SK-N-SH (cell line): ENCODE data around the gene TPO. TPM values are rescaled to one million over a fixed set of nuclear protein-coding genes. Genes with fewer than 3 reads are reported as not detected.

Experiments
- CTCF ChIA-PET: fragments of 300-600, 350-600 bp; formaldehyde crosslinking; extraction: SDS; loops from one replicate; lab custom pipeline; 2021; lab: Yijun Ruan, JAX
- POLR2A ChIA-PET: fragments of 350-600 bp; sonication (Branson Sonifier 250); formaldehyde crosslinking; extraction: SDS; loops from one replicate; lab custom pipeline; 2020; ENCODE audit warnings: antibody characterized with exemption, inconsistent platforms; lab: Yijun Ruan, JAX
- DNase-seq: peaks from one replicate; pipeline ENCODE4 v3.0.0; 2012
- H2AFZ ChIP-seq: fragments of 200-600 bp; sonication (generic); 2 replicates; pipeline ENCODE4 v1.8.1; 2016; ENCODE audit warnings: antibody characterized with exemption, mild to moderate bottlenecking, low read depth
- H3F3A ChIP-seq: fragments of 200-600 bp; sonication (generic); replicated peaks from 2 replicates; pipeline ENCODE3; 2016; ENCODE audit warnings: antibody characterized with exemption, mild to moderate bottlenecking; ENCODE audit not compliant: insufficient read depth
- H3K27ac ChIP-seq, 2 experiments: fragments of 200-500 bp in 1 of 2; fragments of 200-600 bp in 1 of 2; sonication (Bioruptor generic) in 1 of 2; sonication (generic), shearing (Covaris generic) in 1 of 2; 2 replicates each; pipeline versions ENCODE4 v1.5.1 to v1.6.1; 2014 to 2016; ENCODE audit warnings: low read depth in 2 of 2, inconsistent platforms in 1 of 2, low read length in 1 of 2, mild to moderate bottlenecking in 1 of 2, mixed read lengths in 1 of 2
- H3K27me3 ChIP-seq: fragments of 200-600 bp; sonication (generic), shearing (Covaris generic); 2 replicates; pipeline ENCODE4 v1.6.1; 2016; ENCODE audit warnings: mixed run types; ENCODE audit not compliant: insufficient read depth
- H3K36me3 ChIP-seq, 2 experiments: fragments of 200-500 bp in 1 of 2; fragments of 200-600 bp in 1 of 2; sonication (Bioruptor generic) in 1 of 2; sonication (generic) in 1 of 2; replicated peaks in 1 of 2; 2 replicates each; pipeline versions ENCODE3 to v1.5.1; 2014 to 2016; ENCODE audit warnings: low read length in 1 of 2, mild to moderate bottlenecking in 1 of 2; ENCODE audit not compliant: insufficient read depth in 2 of 2, control insufficient read depth in 1 of 2
- H3K4me1 ChIP-seq, 2 experiments: fragments of 200-500 bp in 1 of 2; fragments of 200-600 bp in 1 of 2; sonication (Bioruptor generic) in 1 of 2; sonication (generic), shearing (Covaris generic) in 1 of 2; 2 replicates each; pipeline versions ENCODE4 v1.5.1 to v1.6.1; 2014 to 2016; ENCODE audit warnings: low read depth in 1 of 2, low read length in 1 of 2, mixed run types in 1 of 2; ENCODE audit not compliant: insufficient read depth in 2 of 2, control insufficient read depth in 1 of 2
- H3K4me2 ChIP-seq: fragments of 200-600 bp; sonication (generic), shearing (Covaris generic); 2 replicates; pipeline ENCODE4 v1.6.1; 2017; ENCODE audit warnings: mixed run types
- H3K4me3 ChIP-seq, 2 experiments: fragments of 200-500 bp in 1 of 2; fragments of 200-600 bp in 1 of 2; sonication (Bioruptor generic) in 1 of 2; sonication (generic), shearing (Covaris generic) in 1 of 2; 2 replicates each; pipeline versions ENCODE4 v1.5.1 to v1.8.1; 2014 to 2016; ENCODE audit warnings: low read depth in 2 of 2, inconsistent platforms in 1 of 2, low read length in 1 of 2, mild to moderate bottlenecking in 1 of 2, mixed read lengths in 1 of 2, moderate library complexity in 1 of 2
- H3K79me2 ChIP-seq: fragments of 200-600 bp; sonication (generic); 2 replicates; pipeline ENCODE4 v1.8.1; 2017; ENCODE audit warnings: mild to moderate bottlenecking; ENCODE audit not compliant: insufficient read depth
- H3K9ac ChIP-seq: fragments of 200-600 bp; sonication (generic); 2 replicates; pipeline ENCODE4 v1.6.1; 2017; ENCODE audit warnings: mixed run types
- H3K9me2 ChIP-seq: fragments of 200-600 bp; sonication (generic); 2 replicates; pipeline ENCODE4 v1.6.1; 2017; ENCODE audit warnings: mixed run types
- H3K9me3 ChIP-seq: fragments of 200-600 bp; sonication (generic); 2 replicates; pipeline ENCODE4 v1.6.1; 2017; ENCODE audit warnings: mixed run types, mild to moderate bottlenecking, moderate library complexity
- H4K20me1 ChIP-seq: fragments of 200-600 bp; sonication (generic); 2 replicates; pipeline ENCODE4 v1.6.1; 2017; ENCODE audit warnings: mild to moderate bottlenecking, mixed run types; ENCODE audit not compliant: insufficient read depth
- CHD2 ChIP-seq: fragments of 150-350 bp; IDR thresholded peaks from 2 replicates; pipeline ENCODE4 v1.6.1; 2018; ENCODE audit warnings: low read length; ENCODE audit not compliant: partially characterized antibody
- ELF1 ChIP-seq: IDR thresholded peaks from 2 replicates; pipeline ENCODE4 v1.4.0; 2012
- MXI1 ChIP-seq: IDR thresholded peaks from 2 replicates; pipeline ENCODE4 v1.6.1; 2012; ENCODE audit warnings: mild to moderate bottlenecking, low read depth, low read length, improper control_type of control experiment
- NRF1 ChIP-seq: IDR thresholded peaks from 2 replicates; pipeline ENCODE4 v1.6.1; 2012; ENCODE audit warnings: low read depth, mild to moderate bottlenecking, low read length
- RAD21 ChIP-seq: IDR thresholded peaks from 2 replicates; pipeline ENCODE4 v1.6.1; 2012; ENCODE audit warnings: mild to moderate bottlenecking, low read length
- RCOR1 ChIP-seq: fragments of 150-350 bp; IDR thresholded peaks from 2 replicates; pipeline ENCODE4 v1.6.1; 2017; ENCODE audit warnings: antibody characterized with exemption, low read length
- RFX5 ChIP-seq: IDR thresholded peaks from 2 replicates; pipeline ENCODE4 v1.6.1; 2012; ENCODE audit warnings: mild to moderate bottlenecking, improper control_type of control experiment, low read length
- SIN3A ChIP-seq: IDR thresholded peaks from 2 replicates; pipeline ENCODE4 v1.6.1; 2012; ENCODE audit warnings: low read depth, mild to moderate bottlenecking, low read length, moderate library complexity, borderline replicate concordance
- SMC3 ChIP-seq: IDR thresholded peaks from 2 replicates; pipeline ENCODE4 v1.6.1; 2012; ENCODE audit warnings: low read depth, low read length, improper control_type of control experiment
- TAF1 ChIP-seq: IDR thresholded peaks from 2 replicates; pipeline ENCODE4 v1.6.1; 2012; ENCODE audit warnings: low read depth, mild to moderate bottlenecking, low read length, moderate library complexity, borderline replicate concordance
- TEAD4 ChIP-seq: IDR thresholded peaks from 2 replicates; pipeline ENCODE4 v1.4.0; 2012; ENCODE audit warnings: mild to moderate bottlenecking, borderline replicate concordance; ENCODE audit not compliant: insufficient read depth
- YY1 ChIP-seq: IDR thresholded peaks from 2 replicates; pipeline ENCODE4 v1.4.0; 2012; ENCODE audit warnings: low read depth, mild to moderate bottlenecking
- WGBS: methylation state at CpG from one replicate; pipeline ENCODE4 v1.1.6; 2017; ENCODE audit warnings: low lambda C conversion rate; 5-methylcytosine and 5-hydroxymethylcytosine counted together
- polyA plus RNA-seq, 3 experiments: library from polyadenylated mRNA; depleted of rRNA; stranded (reverse); fragments of >200 nt; gene quantifications; 2 replicates each; pipeline ENCODE4 v1.2.3, GENCODE V29; 2012
- TF ChIP-seq, protein P1 (sequence below): fragments of 200-600 bp; sonication (generic); IDR thresholded peaks from 2 replicates; pipeline ENCODE4 v1.6.1; 2017; ENCODE audit warnings: antibody characterized with exemption, mild to moderate bottlenecking, moderate library complexity

TPO gene
- polyA plus RNA-seq, 1 of the 3 experiments (the other 2 are of a cell fraction) = not detected

DNA sequence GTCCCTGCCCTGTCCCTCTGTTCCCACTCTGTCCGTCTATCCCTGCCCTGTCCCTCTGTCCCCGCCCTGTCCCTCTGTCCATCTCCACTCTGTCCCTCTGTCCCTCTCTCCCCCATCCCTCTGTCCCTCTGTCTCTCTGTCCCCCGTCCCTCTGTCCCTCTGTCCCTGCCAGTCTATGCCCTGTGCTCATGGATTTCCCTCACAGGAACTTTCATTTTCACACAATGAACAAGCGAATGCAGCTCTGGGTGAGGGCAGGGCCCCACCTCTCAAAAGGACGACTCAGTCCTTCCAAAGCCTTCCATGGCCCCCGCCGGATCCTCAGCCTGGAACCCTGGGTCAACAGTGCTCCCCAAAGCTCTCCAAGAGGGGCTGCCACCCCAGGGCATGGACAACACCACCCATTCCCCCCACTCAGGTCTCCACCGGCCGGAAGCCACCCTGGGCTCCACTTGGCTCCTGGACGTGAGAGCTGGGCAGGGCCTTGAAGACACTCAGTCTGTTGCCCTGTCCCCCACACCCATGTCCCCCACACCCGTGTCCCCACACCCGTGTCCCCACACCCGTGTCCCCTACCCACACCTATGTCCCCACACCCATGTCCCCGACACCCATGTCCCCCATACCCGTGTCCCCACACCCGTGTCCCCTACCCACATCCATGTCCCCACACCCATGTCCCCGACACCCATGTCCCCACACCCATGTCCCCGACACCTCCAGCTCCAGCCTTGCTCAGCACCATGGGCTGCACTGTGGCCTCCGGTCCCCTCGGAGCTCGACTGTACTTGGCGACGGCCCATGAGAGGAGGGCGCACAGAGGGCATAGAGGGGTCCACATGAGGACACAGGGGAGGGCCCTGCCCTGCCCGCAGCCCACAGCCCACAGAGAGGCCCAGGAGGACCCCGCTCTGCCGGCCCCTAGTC is 175.1 kb downstream of the TPO start:
- H3K27ac ChIP-seq = no peak overlapping the region
- 80% methylated on average over 27 of the region's 27 CpGs for WGBS

DNA sequence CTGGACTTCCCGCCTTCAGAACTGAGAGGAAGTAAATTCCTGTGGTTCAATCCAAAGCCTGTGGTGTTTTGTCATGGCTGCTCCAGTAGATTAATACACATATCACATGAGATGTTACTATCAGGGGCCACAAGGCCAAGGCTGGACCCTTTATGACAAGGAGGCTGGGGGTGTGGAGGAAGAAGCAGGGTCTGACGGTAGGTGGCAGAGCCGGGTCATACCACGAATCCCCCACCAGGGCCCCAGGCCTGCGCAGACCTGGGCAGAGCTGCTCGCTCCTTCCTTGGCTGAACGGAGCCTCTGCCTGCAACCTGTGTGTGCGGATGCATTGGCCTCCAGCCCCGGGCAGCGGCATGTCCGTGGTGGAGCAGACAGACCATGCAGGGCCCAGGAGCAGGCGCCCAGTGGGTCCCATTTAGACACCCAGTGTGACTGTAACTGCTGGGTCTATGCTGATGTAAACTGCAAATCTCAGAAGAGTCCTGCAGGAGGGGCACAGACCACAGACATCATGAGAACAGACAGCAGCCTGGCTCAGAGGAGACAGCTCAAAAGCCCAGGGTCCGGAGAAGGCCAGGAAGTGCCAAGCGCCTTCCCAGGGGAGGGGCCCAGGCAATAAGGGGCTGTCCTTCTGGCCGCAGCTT is 175.8 kb downstream of the TPO start:
- Histone ChIP-seq H3K27me3 (no peaks in the 10 kb centered on the region), H3F3A (peaks cover 10% of the 10 kb centered on the region), H3K4me1 (peaks cover 9 to 32% of the 10 kb centered on the region in 2 experiments; a peak in 2 of 4 replicates), H3K9me2 (no peaks in the 10 kb centered on the region), H3K27ac (no peak overlapping the region), H3K4me2 (no peak overlapping the region), H3K36me3 (no peaks in the 10 kb centered on the region), H3K4me3 (no peak overlapping the region), H2AFZ (no peak overlapping the region), H3K79me2 (no peaks in the 10 kb centered on the region), H4K20me1 (no peaks in the 10 kb centered on the region), H3K9ac (no peak overlapping the region), H3K9me3 (no peaks in the 10 kb centered on the region)
- WGBS = 79% methylated on average over 14 of the region's 15 CpGs
- DNase-seq = no peak
- ChIA-PET CTCF (interaction anchor here (1.0 to 8.1 kb wide), 12 partner anchors 13 to 230 kb away, joined by 3 to 122 read pairs (median 7); no protein-coding TSS in a partner anchor), POLR2A (no interaction called here)
- TF ChIP-seq MXI1 (no peak), CHD2 (no peak), RAD21 (peak; percentile 56), SMC3 (peak; percentile 9; the same call in 1 of the 2 replicates), NRF1 (no peak), TEAD4 (no peak)
- TF ChIP-seq, protein P1, sequence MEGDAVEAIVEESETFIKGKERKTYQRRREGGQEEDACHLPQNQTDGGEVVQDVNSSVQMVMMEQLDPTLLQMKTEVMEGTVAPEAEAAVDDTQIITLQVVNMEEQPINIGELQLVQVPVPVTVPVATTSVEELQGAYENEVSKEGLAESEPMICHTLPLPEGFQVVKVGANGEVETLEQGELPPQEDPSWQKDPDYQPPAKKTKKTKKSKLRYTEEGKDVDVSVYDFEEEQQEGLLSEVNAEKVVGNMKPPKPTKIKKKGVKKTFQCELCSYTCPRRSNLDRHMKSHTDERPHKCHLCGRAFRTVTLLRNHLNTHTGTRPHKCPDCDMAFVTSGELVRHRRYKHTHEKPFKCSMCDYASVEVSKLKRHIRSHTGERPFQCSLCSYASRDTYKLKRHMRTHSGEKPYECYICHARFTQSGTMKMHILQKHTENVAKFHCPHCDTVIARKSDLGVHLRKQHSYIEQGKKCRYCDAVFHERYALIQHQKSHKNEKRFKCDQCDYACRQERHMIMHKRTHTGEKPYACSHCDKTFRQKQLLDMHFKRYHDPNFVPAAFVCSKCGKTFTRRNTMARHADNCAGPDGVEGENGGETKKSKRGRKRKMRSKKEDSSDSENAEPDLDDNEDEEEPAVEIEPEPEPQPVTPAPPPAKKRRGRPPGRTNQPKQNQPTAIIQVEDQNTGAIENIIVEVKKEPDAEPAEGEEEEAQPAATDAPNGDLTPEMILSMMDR = peak; percentile 31

More for the DNA sequence above, 175.1 kb downstream of the TPO start:
- ChIA-PET POLR2A (no interaction called here), CTCF (interaction anchor here (1.0 to 8.1 kb wide), 8 partner anchors 14 to 230 kb away, joined by 3 to 122 read pairs (median 11); no protein-coding TSS in a partner anchor)
- H3K79me2 ChIP-seq = no peaks in the 10 kb centered on the region
- H3K4me1 ChIP-seq = peaks cover 2 to 24% of the 10 kb centered on the region in 2 experiments; a peak in 1 of 4 replicates
- TF ChIP-seq ELF1 (no peak), NRF1 (no peak), RCOR1 (no peak), YY1 (no peak), SIN3A (no peak), TAF1 (no peak), RFX5 (no peak)
- H3K9ac ChIP-seq = no peak overlapping the region
- peaks cover 2% of the 10 kb centered on the region for H3F3A ChIP-seq
- H3K4me3 ChIP-seq = no peak overlapping the region
- no peaks in the 10 kb centered on the region for H3K9me3 ChIP-seq
- no peak for DNase-seq
- no peak overlapping the region for H3K4me2 ChIP-seq
- H3K9me2 ChIP-seq = no peaks in the 10 kb centered on the region
- no peak overlapping the region for H2AFZ ChIP-seq
- H3K36me3 ChIP-seq = no peaks in the 10 kb centered on the region
- no peaks in the 10 kb centered on the region for H4K20me1 ChIP-seq
- H3K27me3 ChIP-seq = no peaks in the 10 kb centered on the region
